Naive B cell (primary cell): ENCODE measurements around the gene NDUFA3. TPM values are rescaled to one million over a fixed set of nuclear protein-coding genes. Genes with fewer than 3 reads are reported as not detected.

Experiments
- ATAC-seq, 2 donors: fragments of 150-1000 bp; cut with Tn5 transposase; 2 replicates each; pipeline ENCODE4 v1.10.0; 2021; ENCODE audit warnings: low read depth in 2 of 2, mild to moderate bottlenecking in 2 of 2, moderate library complexity in 2 of 2
- DNase-seq: peaks from one replicate; pipeline ENCODE4 v3.0.0; 2022
- H3K27ac Mint-ChIP-seq, 6 donors: one replicate each; pipeline ENCODE4 v1.8.0; 2020 to 2022; ENCODE audit warnings: mild to moderate bottlenecking in 6 of 6, mixed read lengths in 6 of 6, moderate library complexity in 5 of 6, inconsistent platforms in 2 of 6
- H3K27me3 Mint-ChIP-seq, 3 donors: one replicate each; pipeline ENCODE4 v1.8.0; 2021 to 2022; ENCODE audit warnings: mixed read lengths in 3 of 3, mild to moderate bottlenecking in 1 of 3
- H3K36me3 Mint-ChIP-seq, 2 donors: one replicate each; pipeline ENCODE4 v1.8.0; 2020 to 2022; ENCODE audit warnings: mixed read lengths in 2 of 2, inconsistent platforms in 1 of 2, mild to moderate bottlenecking in 1 of 2
- H3K4me1 Mint-ChIP-seq, 3 donors: one replicate each; pipeline ENCODE4 v1.8.0; 2020 to 2022; ENCODE audit warnings: mixed read lengths in 3 of 3, inconsistent platforms in 1 of 3, mild to moderate bottlenecking in 1 of 3, moderate library complexity in 1 of 3
- H3K4me3 Mint-ChIP-seq, 8 donors: one replicate each; pipeline ENCODE4 v1.8.0; 2020 to 2022; ENCODE audit warnings: mild to moderate bottlenecking in 8 of 8, mixed read lengths in 8 of 8, moderate library complexity in 8 of 8, inconsistent platforms in 2 of 8
- H3K9me3 Mint-ChIP-seq, 7 donors: one replicate each; pipeline ENCODE4 v1.8.0; 2020 to 2022; ENCODE audit warnings: mixed read lengths in 7 of 7, mild to moderate bottlenecking in 5 of 7, inconsistent platforms in 2 of 7, moderate library complexity in 1 of 7
- polyA plus RNA-seq, 6 donors: library from polyadenylated mRNA; unstranded; fragments of 300-500 nt; fragmentation: Illumina TruSeq; gene quantifications; one replicate each; pipeline ENCODE4 v1.2.3, GENCODE V29; 2021; ENCODE audit warnings: low read depth in 6 of 6

The NDUFA3 gene
- polyA plus RNA-seq, 6 donors from 2014 or later = 288 to 486 (median 357) TPM

DNA sequence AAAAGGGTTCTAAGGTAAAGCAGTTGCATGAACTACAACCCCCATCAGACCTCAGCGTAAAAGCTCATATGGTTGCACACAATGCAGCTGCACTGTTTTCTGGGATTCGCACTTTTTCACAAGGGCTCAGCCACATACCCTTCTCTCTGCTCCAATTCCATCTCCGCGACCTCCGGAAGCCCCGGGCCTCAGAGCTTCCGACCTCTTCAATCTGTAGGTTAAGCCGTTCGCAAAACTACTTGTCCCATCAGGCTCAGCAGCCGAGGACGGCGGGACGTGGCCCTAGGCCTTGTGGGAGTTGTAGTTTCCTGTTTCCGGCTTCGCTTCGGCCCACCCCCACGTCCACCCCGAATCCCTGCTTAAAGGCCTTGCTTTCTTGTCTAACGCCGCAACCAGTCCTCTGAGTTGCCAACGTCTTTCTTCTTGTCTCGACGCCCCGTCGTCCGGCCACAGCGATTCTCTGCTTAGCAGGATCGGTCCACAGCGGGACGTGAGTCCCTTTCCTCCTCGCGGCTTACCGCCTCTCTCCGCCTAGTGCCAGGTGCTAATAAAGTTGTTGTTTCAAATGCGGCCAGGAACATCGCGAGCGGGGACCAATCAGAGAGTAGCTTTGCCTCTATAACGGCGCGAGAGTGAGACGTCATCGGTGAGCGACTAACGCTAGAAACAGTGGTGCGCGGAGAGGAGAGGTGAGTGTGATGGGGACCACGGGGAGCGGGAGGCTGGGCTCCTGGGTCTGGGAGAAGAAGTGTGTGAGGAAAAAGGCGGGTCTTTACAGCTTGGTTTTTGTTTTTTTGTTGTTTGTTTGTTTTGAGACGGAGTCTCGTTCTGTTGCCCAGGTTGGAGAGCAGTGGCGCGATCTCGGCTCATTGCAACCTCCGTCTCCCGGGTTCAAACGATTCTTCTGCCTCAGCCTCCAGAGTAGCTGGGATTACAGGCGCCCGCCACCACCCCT, 12.7 kb downstream of the NDUFA3 start, which contains the start of the genes PRPF31 and TFPT:
PRPF31 (plus strand) TSS at position 646 of the 955 bp plus-strand sequence. CDS start 2,525 bp downstream, outside the sequence.
TFPT (minus strand) TSS at position 549 of the 955 bp plus-strand sequence; CDS start at position 161, 388 bp downstream.
- H3K4me3 Mint-ChIP-seq = peak within 1 kb of the TSS; percentile 85 to 99 (median 94)
- peaks cover 4 to 16% of the 10 kb centered on the region in 2 donors for H3K36me3 Mint-ChIP-seq
- peaks cover 38 to 51% (median 44%) of the 10 kb centered on the region in 3 donors for H3K4me1 Mint-ChIP-seq
- no peaks in the 10 kb centered on the region for H3K27me3 Mint-ChIP-seq
- H3K27ac Mint-ChIP-seq = peak within 1 kb of the TSS; percentile 88 to 98 (median 95)
- no peaks in the 10 kb centered on the region for H3K9me3 Mint-ChIP-seq
- DNase-seq (peak; percentile 96), ATAC-seq (peak; percentile 88 to 90)

DNA sequence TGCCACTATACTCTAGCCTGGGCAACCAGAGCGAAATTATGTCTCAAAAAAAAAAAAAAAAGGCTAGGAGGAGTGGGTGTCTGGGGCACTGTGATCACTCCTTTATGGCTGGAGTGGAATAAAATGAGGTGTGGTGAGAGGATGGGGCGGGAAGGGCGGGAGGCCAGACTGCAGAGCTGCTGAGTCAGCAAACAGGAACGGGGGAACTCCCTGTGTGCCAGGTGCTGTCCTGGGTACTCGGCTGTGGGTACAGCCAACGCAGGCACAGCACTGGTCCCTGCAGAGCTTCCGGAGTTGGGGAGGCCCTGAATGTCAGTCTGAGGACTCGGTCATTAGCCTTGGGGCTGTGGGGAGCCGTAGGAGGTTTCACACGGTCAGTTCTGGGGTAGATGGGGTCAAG, 18.6 kb downstream of the NDUFA3 start:
- Mint-ChIP-seq H3K4me1 (peaks cover 15 to 20% (median 15%) of the 10 kb centered on the region in 3 donors), H3K9me3 (no peaks in the 10 kb centered on the region), H3K27me3 (no peaks in the 10 kb centered on the region), H3K4me3 (peak overlapping the region in 1 of 8 donors; percentile 35), H3K27ac (peak overlapping the region in 1 of 6 donors; percentile 30), H3K36me3 (peaks cover 0 to 15% of the 10 kb centered on the region in 2 donors)
- DNase-seq = no peak
- ATAC-seq = no peak

DNA sequence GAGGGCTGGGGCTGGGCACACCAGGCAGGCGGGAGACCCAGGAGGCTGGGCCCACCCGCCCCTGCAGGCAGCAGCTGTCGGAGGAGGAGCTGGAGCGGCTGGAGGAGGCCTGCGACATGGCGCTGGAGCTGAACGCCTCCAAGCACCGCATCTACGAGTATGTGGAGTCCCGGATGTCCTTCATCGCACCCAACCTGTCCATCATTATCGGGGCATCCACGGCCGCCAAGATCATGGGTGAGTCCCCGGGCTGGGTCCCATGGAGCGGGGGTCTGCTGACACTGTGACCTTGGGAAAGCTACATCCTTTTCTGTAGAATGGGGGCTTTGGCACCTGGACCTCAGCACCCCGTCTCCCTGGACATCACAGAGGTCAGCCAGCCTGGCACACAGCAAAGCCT, 21.0 kb downstream of the NDUFA3 start:
- no peaks in the 10 kb centered on the region for H3K4me1 Mint-ChIP-seq
- H3K27ac Mint-ChIP-seq = no peak overlapping the region
- H3K36me3 Mint-ChIP-seq = peaks cover 0 to 24% of the 10 kb centered on the region in 2 donors
- H3K4me3 Mint-ChIP-seq = no peak overlapping the region
- no peak for ATAC-seq
- no peaks in the 10 kb centered on the region for H3K9me3 Mint-ChIP-seq
- DNase-seq = no peak
- no peaks in the 10 kb centered on the region for H3K27me3 Mint-ChIP-seq

DNA sequence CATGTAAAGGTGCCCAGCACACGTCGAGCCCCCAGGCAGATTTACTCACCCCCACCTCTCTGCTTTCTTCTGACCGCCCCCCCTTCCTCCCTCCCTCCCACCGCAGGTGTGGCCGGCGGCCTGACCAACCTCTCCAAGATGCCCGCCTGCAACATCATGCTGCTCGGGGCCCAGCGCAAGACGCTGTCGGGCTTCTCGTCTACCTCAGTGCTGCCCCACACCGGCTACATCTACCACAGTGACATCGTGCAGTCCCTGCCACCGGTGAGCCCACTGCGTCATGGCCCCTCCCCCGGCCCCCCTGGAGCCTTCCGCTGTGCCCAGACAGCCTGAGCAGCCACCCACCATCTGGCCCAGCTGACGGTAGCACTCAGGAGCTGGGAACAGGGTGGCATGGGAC, 21.7 kb downstream of the NDUFA3 start:
- H3K27me3 Mint-ChIP-seq = no peaks in the 10 kb centered on the region

GRCh38 chr19:54125713-54126112, 23.1 kb downstream of the NDUFA3 start:
- DNase-seq (no peak), ATAC-seq (no peak)
- Mint-ChIP-seq H3K27me3 (no peaks in the 10 kb centered on the region), H3K4me3 (no peak overlapping the region), H3K27ac (no peak overlapping the region), H3K4me1 (no peaks in the 10 kb centered on the region), H3K36me3 (peaks cover 0 to 24% of the 10 kb centered on the region in 2 donors), H3K9me3 (no peaks in the 10 kb centered on the region)

More for the DNA sequence above, 21.7 kb downstream of the NDUFA3 start:
- H3K36me3 Mint-ChIP-seq = peaks cover 0 to 24% of the 10 kb centered on the region in 2 donors
- no peaks in the 10 kb centered on the region for H3K9me3 Mint-ChIP-seq
- no peak overlapping the region for H3K4me3 Mint-ChIP-seq
- ATAC-seq (no peak), DNase-seq (no peak)
- H3K27ac Mint-ChIP-seq = no peak overlapping the region
- no peaks in the 10 kb centered on the region for H3K4me1 Mint-ChIP-seq

GRCh38 chr19:54127688-54128440, 25.2 kb downstream of the NDUFA3 start:
- DNase-seq (no peak), ATAC-seq (no peak)
- Mint-ChIP-seq H3K27me3 (no peaks in the 10 kb centered on the region), H3K36me3 (peaks cover 0 to 14% of the 10 kb centered on the region in 2 donors), H3K4me3 (no peak overlapping the region), H3K4me1 (no peaks in the 10 kb centered on the region), H3K27ac (peak overlapping the region in 1 of 6 donors; percentile 72), H3K9me3 (no peaks in the 10 kb centered on the region)

DNA sequence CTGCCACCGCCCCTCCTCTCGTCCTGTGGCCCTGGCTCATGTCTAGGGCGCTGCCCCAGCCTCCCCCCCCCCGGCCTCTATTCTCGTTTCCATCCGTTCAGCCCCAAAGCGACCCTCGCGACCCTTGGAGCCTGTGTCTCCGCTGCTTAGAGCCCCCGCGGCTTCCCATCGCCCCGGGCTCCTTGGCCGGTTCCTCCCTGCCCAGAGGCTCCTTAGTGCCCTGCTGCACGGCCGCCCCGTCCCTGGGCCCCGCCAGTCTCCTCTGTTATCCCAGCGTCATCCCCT, 25.7 kb downstream of the NDUFA3 start:
- Mint-ChIP-seq H3K9me3 (no peaks in the 10 kb centered on the region), H3K27ac (no peak overlapping the region), H3K36me3 (peaks cover 0 to 9% of the 10 kb centered on the region in 2 donors), H3K4me3 (no peak overlapping the region), H3K4me1 (no peaks in the 10 kb centered on the region), H3K27me3 (no peaks in the 10 kb centered on the region)
- DNase-seq = no peak
- no peak for ATAC-seq

- Mint-ChIP-seq H3K9me3 (no peaks in the 10 kb centered on the region), H3K4me1 (peaks cover 0 to under 1% (median 0%) of the 10 kb centered on the region in 3 donors), H3K27me3 (no peaks in the 10 kb centered on the region), H3K36me3 (peaks cover 0 to 9% of the 10 kb centered on the region in 2 donors), H3K27ac (no peak overlapping the region), H3K4me3 (no peak overlapping the region)
- ATAC-seq = no peak
- DNase-seq = no peak
These were observed 26.4 kb downstream of the NDUFA3 start for GRCh38 chr19:54128796-54129616.

DNA sequence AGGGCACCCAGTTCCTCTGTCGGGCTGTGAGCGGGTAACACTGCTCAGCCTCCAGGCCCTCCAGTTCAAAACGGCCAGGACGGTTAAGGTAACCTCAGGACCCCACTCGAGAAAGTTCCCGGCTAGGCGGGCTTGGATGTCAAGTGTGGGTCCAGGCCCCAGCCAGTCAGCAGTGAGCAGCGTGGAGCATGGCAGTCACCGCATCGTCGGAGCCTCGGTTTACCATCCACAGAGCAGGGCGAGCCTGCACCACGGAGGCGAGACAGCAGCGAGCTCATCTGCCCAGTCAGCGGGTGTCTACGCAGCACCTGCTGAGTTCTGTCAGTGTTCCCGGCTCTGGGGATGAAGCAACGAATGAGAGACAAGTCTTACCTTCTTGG, 27.0 kb downstream of the NDUFA3 start:
- H3K4me3 Mint-ChIP-seq = no peak overlapping the region

GRCh38 chr19:54133312-54133956, 30.8 kb downstream of the NDUFA3 start:
- Mint-ChIP-seq H3K4me3 (no peak overlapping the region), H3K4me1 (peaks cover 15 to 17% (median 16%) of the 10 kb centered on the region in 3 donors), H3K9me3 (no peaks in the 10 kb centered on the region), H3K36me3 (no peaks in the 10 kb centered on the region), H3K27ac (no peak overlapping the region), H3K27me3 (no peaks in the 10 kb centered on the region)
- DNase-seq (no peak), ATAC-seq (no peak)

More for the DNA sequence above, 27.0 kb downstream of the NDUFA3 start:
- Mint-ChIP-seq H3K27ac (no peak overlapping the region), H3K9me3 (no peaks in the 10 kb centered on the region), H3K4me1 (peaks cover 4 to 6% (median 5%) of the 10 kb centered on the region in 3 donors), H3K36me3 (peaks cover 0 to 9% of the 10 kb centered on the region in 2 donors), H3K27me3 (no peaks in the 10 kb centered on the region)
- no peak for DNase-seq
- no peak for ATAC-seq

DNA sequence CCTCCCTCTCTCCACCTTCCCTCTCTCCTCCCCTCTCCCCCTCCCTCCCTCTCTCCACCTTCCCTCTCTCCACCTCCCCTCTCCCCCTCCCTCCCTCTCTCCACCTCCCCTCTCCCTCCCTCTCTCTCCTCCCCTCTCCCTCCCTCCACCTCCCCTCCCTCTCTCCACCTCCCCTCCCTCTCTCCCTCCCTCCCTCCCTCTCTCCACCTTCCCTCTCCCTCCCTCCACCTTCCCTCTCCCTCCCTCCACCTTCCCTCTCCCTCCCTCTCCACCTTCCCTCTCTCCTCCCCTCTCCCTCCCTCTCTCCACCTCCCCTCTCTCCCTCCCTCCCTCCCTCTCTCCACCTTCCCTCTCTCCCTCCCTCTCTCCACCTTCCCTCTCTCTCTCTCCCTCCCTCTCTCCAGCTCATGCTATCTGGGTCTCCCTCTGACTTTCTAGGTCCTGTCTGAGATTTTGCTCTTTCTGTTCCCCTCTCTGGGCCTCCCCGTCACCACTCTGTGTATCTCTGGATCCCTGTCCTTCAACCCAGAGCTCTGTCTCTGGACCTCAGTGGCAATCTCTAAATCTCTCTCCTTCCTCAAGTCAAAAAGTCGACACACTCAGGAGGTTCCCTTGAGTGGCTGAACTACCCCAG, 31.4 kb downstream of the NDUFA3 start:
- ATAC-seq (no peak), DNase-seq (no peak)
- Mint-ChIP-seq H3K4me1 (peaks cover 21 to 24% (median 22%) of the 10 kb centered on the region in 3 donors), H3K9me3 (no peaks in the 10 kb centered on the region), H3K36me3 (peaks cover 0 to 6% of the 10 kb centered on the region in 2 donors), H3K4me3 (peak overlapping the region in 1 of 8 donors; percentile 55), H3K27ac (peak overlapping the region in 2 of 6 donors; percentile 53 to 68), H3K27me3 (no peaks in the 10 kb centered on the region)
